GM19438 (cell line): Measurements from ENCODE around the gene PROK2.

Experiments used
- ATAC-seq: cut with Tn5 transposase; IDR thresholded peaks from one replicate; pipeline ENCODE4 v1.9.1; 2021; ENCODE audit warnings: low read depth; ENCODE audit not compliant: unreplicated experiment

PROK2 gene

GRCh38 chr3:71787851-71788405 lies 3.0 kb upstream of the PROK2 start:
- ATAC-seq, result no peak

- no peak for ATAC-seq
Observed at GRCh38 chr3:71786551-71786950, 1.6 kb upstream of the PROK2 start.

GRCh38 chr3:71786217-71786549 lies 1.2 kb upstream of the PROK2 start:
- ATAC-seq, result no peak

- no peak for ATAC-seq
Observed at GRCh38 chr3:71785532-71786216, 726 bp upstream of the PROK2 start.

- no peak for ATAC-seq
Observed at GRCh38 chr3:71784201-71784913, 591 bp downstream of the PROK2 start.

- ATAC-seq, result no peak
Observed at GRCh38 chr3:71783152-71783551, 1.8 kb downstream of the PROK2 start.

- ATAC-seq, result no peak
Observed at GRCh38 chr3:71780430-71780829, 4.5 kb downstream of the PROK2 start.

- no peak for ATAC-seq
Observed at GRCh38 chr3:71779674-71780377, 5.1 kb downstream of the PROK2 start.

GRCh38 chr3:71778353-71778752 lies 6.6 kb downstream of the PROK2 start:
- ATAC-seq, result no peak

- ATAC-seq, result no peak
Observed at GRCh38 chr3:71776538-71776937, 8.4 kb downstream of the PROK2 start.

- ATAC-seq, result no peak
Observed at GRCh38 chr3:71771884-71772283, 13.1 kb downstream of the PROK2 start.

GRCh38 chr3:71771126-71771525 lies 13.8 kb downstream of the PROK2 start:
- ATAC-seq, result no peak

GRCh38 chr3:71763426-71763825 lies 21.5 kb downstream of the PROK2 start:
- no peak for ATAC-seq

GRCh38 chr3:71760140-71760539 lies 24.8 kb downstream of the PROK2 start:
- ATAC-seq, result no peak

- no peak for ATAC-seq
Observed at GRCh38 chr3:71759401-71759800, 25.5 kb downstream of the PROK2 start.

- no peak for ATAC-seq
Observed at GRCh38 chr3:71758091-71758490, 26.9 kb downstream of the PROK2 start.

- no peak for ATAC-seq
Observed at GRCh38 chr3:71754610-71755253, 30.2 kb downstream of the PROK2 start.

- ATAC-seq, result no peak
Observed at GRCh38 chr3:71753701-71754609, 31.0 kb downstream of the PROK2 start, which contains the start of gene GPR27. GPR27 (plus strand) TSS chr3:71753855; CDS start chr3:71754050, 195 bp downstream.

- ATAC-seq, result no peak
Observed at GRCh38 chr3:71752831-71753700, 31.9 kb downstream of the PROK2 start.
